GM13976 (cell line): Measurements from ENCODE around the gene LIG1.
"Not testable (repeated sequence)": the region's sequence is repeated elsewhere in the genome, so short reads cannot be mapped to it uniquely, and the experiment has no call there.

Source experiments
- DNase-seq: peaks from one replicate; pipeline ENCODE4 v3.0.0; 2012; ENCODE audit warnings: low spot score
- CTCF ChIP-seq: IDR thresholded peaks from 2 replicates; pipeline ENCODE4 v1.5.1; 2012; ENCODE audit warnings: borderline replicate concordance, mild to moderate bottlenecking; ENCODE audit not compliant: insufficient read depth; ENCODE audit errors: extremely low read depth, missing control alignments, control extremely low read depth
- in situ Hi-C: fragments of 300-500 bp; cut with MboI; formaldehyde crosslinking; loops from one replicate; pipeline ENCODE4 v1.12.0; 2022; ENCODE audit warnings: low sequenced_read_pairs, mixed read lengths, inconsistent platforms; ENCODE audit not compliant: unreplicated experiment

Gene LIG1

GRCh38 chr19:48094129-48094854 is 75.9 kb downstream of the LIG1 start:
- DNase-seq = no peak
- TF ChIP-seq CTCF = no peak
- in situ Hi-C loops = loop anchor here (25.0 kb wide), 1 partner anchor 132 kb away; no protein-coding TSS in a partner anchor

GRCh38 chr19:48091111-48091718 is 78.9 kb downstream of the LIG1 start:
- DNase-seq = not testable (repeated sequence)
- in situ Hi-C loops = loop anchor here (25.0 kb wide), 1 partner anchor 129 kb away; no protein-coding TSS in a partner anchor

DNA sequence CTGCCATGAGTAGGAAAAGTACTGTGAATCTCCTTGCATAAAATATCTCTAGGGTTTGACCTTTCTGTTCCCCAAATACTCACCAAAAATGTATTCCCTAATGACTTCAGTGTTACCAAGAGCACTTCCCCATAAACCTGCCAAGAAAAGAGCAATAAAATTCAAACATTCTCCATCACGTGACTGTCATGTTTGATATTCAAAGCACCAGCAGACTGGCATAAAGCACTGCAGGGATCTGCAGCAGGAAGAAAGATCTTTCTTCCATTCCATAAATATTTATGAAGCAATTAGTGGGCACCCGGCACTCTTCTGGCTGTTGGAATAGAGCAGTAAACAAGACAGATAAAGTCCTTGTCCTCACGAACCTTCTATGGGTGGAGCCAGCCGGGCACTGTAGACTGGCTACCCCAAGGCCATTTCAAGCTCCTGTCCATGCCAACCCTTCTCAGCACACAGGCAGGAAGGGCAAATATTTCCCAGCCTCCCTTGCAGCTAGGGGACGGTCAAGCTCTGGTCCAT is 79.8 kb downstream of the LIG1 start:
- in situ Hi-C loops = loop anchor here (25.0 kb wide), 1 partner anchor 128 kb away; no protein-coding TSS in a partner anchor
- no peak for DNase-seq
- no peak for TF ChIP-seq CTCF

- in situ Hi-C loops = loop anchor here (25.0 kb wide), 1 partner anchor 127 kb away; no protein-coding TSS in a partner anchor
- not testable (repeated sequence) for DNase-seq
Observed at GRCh38 chr19:48088991-48089390, 81.2 kb downstream of the LIG1 start.

- DNase-seq = no peak
- in situ Hi-C loops = loop anchor here (25.0 kb wide), 1 partner anchor 124 kb away; no protein-coding TSS in a partner anchor
- TF ChIP-seq CTCF = no peak
Observed at GRCh38 chr19:48085904-48086864, 84.0 kb downstream of the LIG1 start.

DNA sequence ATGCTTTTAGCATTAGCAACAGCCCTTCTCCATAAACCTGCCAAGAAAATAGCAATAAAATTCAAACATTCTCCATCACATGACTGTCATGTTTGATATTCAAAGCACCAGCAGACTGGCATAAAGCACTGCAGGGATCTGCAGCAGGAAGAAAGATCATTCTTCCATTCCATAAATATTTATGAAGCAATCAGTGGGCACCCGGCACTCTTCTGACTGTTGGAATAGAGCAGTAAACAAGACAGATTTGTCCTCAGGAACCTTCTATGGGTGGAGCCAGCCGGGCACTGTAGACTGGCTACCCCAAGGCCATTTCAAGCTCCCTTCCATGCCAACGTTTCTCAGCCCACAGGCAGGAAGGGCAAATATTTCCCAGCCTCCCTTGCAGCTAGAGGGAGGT is 85.1 kb downstream of the LIG1 start:
- TF ChIP-seq CTCF = no peak
- no peak for DNase-seq
- in situ Hi-C loops = loop anchor here (25.0 kb wide), 1 partner anchor 123 kb away; no protein-coding TSS in a partner anchor

DNA sequence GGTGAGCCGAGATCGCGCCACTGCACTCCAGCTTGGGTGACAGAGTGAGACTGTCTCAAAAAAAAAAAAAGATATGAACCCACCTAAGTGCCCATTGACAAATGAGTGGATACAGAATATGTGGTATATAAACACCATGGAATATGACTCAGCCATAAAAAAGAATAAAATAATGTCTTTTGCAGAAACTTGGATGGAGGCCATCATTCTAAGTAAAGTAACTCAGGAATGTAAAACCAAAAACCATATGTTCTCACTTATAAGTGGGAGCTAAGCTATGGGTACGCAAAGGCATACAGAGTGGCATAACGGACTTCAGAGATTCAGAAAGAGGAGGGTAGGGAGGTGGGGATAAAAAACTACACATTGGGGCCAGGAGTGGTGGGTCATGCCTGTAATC is 89.0 kb downstream of the LIG1 start:
- in situ Hi-C loops = loop anchor here (25.0 kb wide), 1 partner anchor 119 kb away; no protein-coding TSS in a partner anchor

DNA sequence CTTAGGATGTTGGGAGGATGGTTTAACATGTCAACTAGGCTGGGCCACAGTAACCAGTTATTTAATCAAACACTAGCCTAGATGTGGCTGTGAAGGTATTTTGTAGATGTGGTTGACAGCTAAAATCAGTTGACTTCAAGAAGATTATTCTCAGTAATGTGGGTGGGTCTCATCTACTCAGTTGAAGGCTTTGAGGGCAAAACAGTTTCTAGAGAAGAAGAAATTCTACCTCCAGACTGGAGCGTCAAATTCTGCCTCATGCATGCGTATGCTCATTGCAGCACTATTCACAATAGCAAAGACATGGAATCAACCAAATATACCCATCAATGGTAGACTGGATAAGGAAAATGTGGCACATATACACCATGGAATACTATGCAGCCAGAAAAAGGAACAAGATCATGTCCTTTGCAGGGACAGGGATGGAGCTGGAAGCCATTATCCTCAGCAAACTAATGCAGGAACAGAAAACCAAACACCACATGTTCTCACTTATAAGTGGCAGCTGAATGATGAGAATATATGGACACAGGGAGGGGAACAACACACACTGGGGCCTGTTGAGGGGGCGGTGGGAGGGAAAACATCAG is 99.9 kb downstream of the LIG1 start:
- DNase-seq, in situ Hi-C loops: not testable (repeated sequence)

More for the DNA sequence above, 89.0 kb downstream of the LIG1 start:
- no peak for DNase-seq
- no peak for TF ChIP-seq CTCF
